Chondrocyte (in vitro differentiated cells): Measurements from ENCODE around the gene GRID2IP. TPM values are rescaled to one million over a fixed set of nuclear protein-coding genes. Genes with fewer than 3 reads are reported as not detected.
A peak's percentile ranks its signal among the peaks of the same experiment; 100 is the strongest.

Experiments used
- DNase-seq: peaks from one replicate; pipeline ENCODE4 v3.0.0; 2021; ENCODE audit warnings: mixed read lengths, low spot score
- H3K27ac Mint-ChIP-seq: one replicate; pipeline ENCODE4 v1.8.0; 2021; ENCODE audit warnings: mild to moderate bottlenecking, moderate library complexity, mixed read lengths; ENCODE audit not compliant: unreplicated experiment
- H3K27me3 Mint-ChIP-seq: 2 replicates; pipeline ENCODE4 v1.8.0; 2021; ENCODE audit warnings: low read depth, mixed read lengths
- H3K36me3 Mint-ChIP-seq: 2 replicates; pipeline ENCODE4 v1.8.0; 2021; ENCODE audit warnings: low read depth, mixed read lengths
- H3K4me1 Mint-ChIP-seq: 2 replicates; pipeline ENCODE4 v1.8.0; 2021; ENCODE audit warnings: low read depth, mild to moderate bottlenecking, mixed read lengths
- H3K4me3 Mint-ChIP-seq: one replicate; pipeline ENCODE4 v1.8.0; 2021; ENCODE audit warnings: mild to moderate bottlenecking, moderate library complexity, mixed read lengths; ENCODE audit not compliant: unreplicated experiment
- H3K9me3 Mint-ChIP-seq: 2 replicates; pipeline ENCODE4 v1.8.0; 2021; ENCODE audit warnings: low read depth, mixed read lengths
- CTCF ChIP-seq: fragments of 200-600 bp; sonication (generic); IDR thresholded peaks from 2 replicates; pipeline ENCODE4 v1.5.0; 2021; ENCODE audit warnings: antibody characterized with exemption, mild to moderate bottlenecking, moderate library complexity
- total RNA-seq: library from RNA; stranded (reverse); gene quantifications from 3 replicates; pipeline ENCODE4 v1.2.1, GENCODE V29; 2021

GRID2IP gene
- total RNA-seq, 1 donor from 2014 or later, result 0.20 TPM

GRCh38 chr7:6565655-6566054 is 14.4 kb upstream of the GRID2IP start:
- Mint-ChIP-seq H3K27ac (no peak overlapping the region), H3K27me3 (peaks cover 5% of the 10 kb centered on the region), H3K36me3 (no peaks in the 10 kb centered on the region), H3K4me3 (no peak overlapping the region), H3K9me3 (no peaks in the 10 kb centered on the region), H3K4me1 (no peaks in the 10 kb centered on the region)
- DNase-seq, result no peak
- no peak for TF ChIP-seq CTCF

GRCh38 chr7:6563936-6564770 is 12.9 kb upstream of the GRID2IP start:
- Mint-ChIP-seq H3K4me3 (no peak overlapping the region), H3K27ac (no peak overlapping the region), H3K4me1 (no peaks in the 10 kb centered on the region), H3K27me3 (peaks cover 5% of the 10 kb centered on the region), H3K9me3 (no peaks in the 10 kb centered on the region), H3K36me3 (no peaks in the 10 kb centered on the region)
- TF ChIP-seq CTCF, result no peak
- no peak for DNase-seq

GRCh38 chr7:6562106-6562505 is 10.8 kb upstream of the GRID2IP start:
- Mint-ChIP-seq H3K4me3 (no peak overlapping the region), H3K27me3 (peaks cover 5% of the 10 kb centered on the region), H3K36me3 (no peaks in the 10 kb centered on the region), H3K9me3 (no peaks in the 10 kb centered on the region), H3K4me1 (no peaks in the 10 kb centered on the region), H3K27ac (no peak overlapping the region)
- DNase-seq, result no peak
- TF ChIP-seq CTCF, result no peak

- no peak for DNase-seq
- Mint-ChIP-seq H3K36me3 (no peaks in the 10 kb centered on the region), H3K27ac (no peak overlapping the region), H3K27me3 (peaks cover 2% of the 10 kb centered on the region), H3K4me1 (no peaks in the 10 kb centered on the region), H3K9me3 (no peaks in the 10 kb centered on the region), H3K4me3 (no peak overlapping the region)
- no peak for TF ChIP-seq CTCF
These were observed 8.6 kb upstream of the GRID2IP start for GRCh38 chr7:6559896-6560295.

GRCh38 chr7:6558837-6559236 is 7.6 kb upstream of the GRID2IP start:
- peak; percentile 65 for TF ChIP-seq CTCF
- no peaks in the 10 kb centered on the region for H3K9me3 Mint-ChIP-seq
- DNase-seq, result no peak
- H3K27ac Mint-ChIP-seq, result no peak overlapping the region
- no peaks in the 10 kb centered on the region for H3K27me3 Mint-ChIP-seq
- H3K4me3 Mint-ChIP-seq, result no peak overlapping the region
- no peaks in the 10 kb centered on the region for H3K4me1 Mint-ChIP-seq
- H3K36me3 Mint-ChIP-seq, result no peaks in the 10 kb centered on the region
